ENCODE data around the gene SWT1.
A peak's percentile ranks its signal among the peaks of the same experiment; 100 is the strongest.

The SWT1 gene

DNA sequence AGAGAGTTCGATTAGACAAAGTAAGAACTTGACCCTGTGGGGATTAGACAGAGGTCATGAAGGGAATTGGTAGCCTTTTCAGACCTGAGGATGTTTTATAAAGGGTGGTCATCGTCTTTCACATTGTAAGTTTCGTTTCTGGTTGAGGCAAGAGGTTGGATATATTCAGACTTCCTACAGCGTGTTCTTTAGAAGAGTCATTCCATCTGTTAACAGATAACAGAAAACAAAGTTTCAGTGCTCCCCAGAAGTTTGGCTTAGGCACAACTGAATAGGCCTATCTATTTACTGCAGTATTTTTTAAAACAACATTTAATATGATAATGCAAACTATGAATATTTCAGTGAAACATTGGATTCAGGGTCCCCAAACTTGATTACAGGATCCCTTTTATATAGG is 177.2 kb downstream of the SWT1 start:
- no peaks in the 10 kb centered on the region for H3K36me3 Mint-ChIP-seq
- H3K4me1 Mint-ChIP-seq = peaks cover 22% of the 10 kb centered on the region
- H3K27ac Mint-ChIP-seq = no peak overlapping the region
- no peaks in the 10 kb centered on the region for H3K27me3 Mint-ChIP-seq
- H3K4me3 Mint-ChIP-seq = no peak overlapping the region
- H3K9me3 Mint-ChIP-seq = no peaks in the 10 kb centered on the region

DNA sequence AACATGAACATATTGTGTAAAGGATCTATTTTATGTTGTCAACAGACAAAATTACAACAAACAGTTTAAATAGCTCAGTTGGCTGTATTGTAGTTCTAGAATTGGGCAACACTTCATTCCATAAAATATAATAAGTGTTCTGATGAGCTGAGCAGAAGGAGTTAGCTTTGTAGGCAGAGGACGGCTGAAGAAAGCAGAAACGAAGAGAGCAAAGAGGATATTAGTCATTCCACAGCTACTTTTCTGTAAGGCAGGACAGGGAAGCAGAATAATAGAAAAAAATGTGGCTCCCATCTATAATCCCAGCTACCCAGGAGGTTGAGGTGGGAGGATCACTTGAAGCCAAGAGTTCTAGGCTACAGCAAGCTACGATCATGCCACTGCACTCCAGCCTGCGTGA is 180.3 kb downstream of the SWT1 start:
- no peaks in the 10 kb centered on the region for H3K9me3 Mint-ChIP-seq
- H3K36me3 Mint-ChIP-seq = no peaks in the 10 kb centered on the region
- peak overlapping the region; percentile 35 for H3K27ac Mint-ChIP-seq
- peaks cover 45% of the 10 kb centered on the region for H3K4me1 Mint-ChIP-seq
- no peaks in the 10 kb centered on the region for H3K27me3 Mint-ChIP-seq
- no peak overlapping the region for H3K4me3 Mint-ChIP-seq

DNA sequence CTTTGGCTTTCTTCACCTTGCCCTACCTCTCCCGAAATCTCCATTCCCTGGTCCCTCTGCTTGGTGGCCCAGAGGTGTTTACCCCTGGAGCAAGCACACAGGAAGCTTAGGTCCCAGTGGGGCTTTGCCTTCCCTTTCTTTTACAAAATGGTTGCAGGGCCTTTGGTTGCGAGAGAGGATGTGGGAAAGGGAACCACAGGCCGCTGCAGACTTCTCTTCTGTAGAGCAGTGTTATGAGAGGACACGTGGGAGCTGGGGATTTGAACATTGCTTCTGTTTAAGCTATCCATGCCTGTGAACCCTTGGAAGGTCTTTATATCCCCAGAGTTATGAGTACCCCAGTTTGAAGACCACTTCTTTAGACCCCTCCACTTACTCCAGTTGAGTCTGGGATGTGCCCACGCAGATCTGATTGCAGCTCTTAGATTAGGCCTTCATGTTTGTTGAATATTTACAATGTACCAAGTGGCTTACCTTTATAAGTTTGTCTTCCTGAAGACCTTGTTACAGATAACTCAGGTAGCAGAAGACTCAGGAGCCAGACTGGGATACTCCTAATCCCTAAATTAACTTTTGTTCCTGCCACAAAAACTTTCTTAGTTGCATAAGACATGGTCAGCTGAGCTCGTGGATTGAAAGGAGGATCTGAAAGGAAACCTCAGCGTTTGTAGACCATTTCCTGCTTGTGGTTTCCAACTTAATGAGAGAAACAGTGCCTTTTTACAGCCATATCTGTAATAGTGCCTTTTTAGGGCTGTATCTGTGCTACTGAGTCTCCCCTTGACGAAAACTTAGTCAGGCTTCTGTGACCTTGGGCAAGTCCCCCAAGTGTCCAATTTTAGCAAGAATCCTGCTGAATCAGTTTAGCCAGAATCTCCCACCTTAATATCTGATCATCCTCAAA is 182.0 kb downstream of the SWT1 start:
- Mint-ChIP-seq H3K27me3 (no peaks in the 10 kb centered on the region), H3K4me3 (peak overlapping the region; percentile 39), H3K4me1 (peaks cover 45% of the 10 kb centered on the region), H3K9me3 (no peaks in the 10 kb centered on the region), H3K27ac (peak overlapping the region; percentile 79), H3K36me3 (no peaks in the 10 kb centered on the region)

DNA sequence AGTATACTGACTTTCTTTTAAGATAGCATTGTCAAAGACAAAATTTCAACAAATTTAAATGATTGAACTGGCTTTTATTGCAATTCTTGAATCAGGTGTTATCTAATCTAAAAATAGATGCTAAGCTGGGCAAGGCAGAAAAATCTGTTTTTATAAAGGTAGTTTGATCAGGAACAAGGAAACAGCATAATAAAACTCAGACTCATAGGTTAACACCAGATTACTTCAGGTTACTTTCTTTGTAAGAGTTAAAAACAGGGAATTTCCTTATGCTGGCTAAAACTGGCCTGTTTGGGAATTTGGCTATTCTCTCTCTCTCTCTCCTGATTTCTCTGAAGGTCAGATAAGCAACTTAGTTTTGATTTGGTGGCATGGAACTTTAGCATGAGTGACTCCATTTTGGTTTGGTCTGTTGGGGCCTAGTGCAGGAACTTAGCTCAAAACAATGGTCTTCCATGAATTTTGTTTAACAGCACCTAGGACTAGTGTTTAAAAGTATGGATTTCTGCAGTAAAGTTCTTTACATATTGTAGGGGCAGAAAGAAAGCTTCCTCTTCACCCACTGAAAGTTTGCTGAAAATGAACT is 184.3 kb downstream of the SWT1 start:
- no peaks in the 10 kb centered on the region for H3K9me3 Mint-ChIP-seq
- H3K4me3 Mint-ChIP-seq = no peak overlapping the region
- H3K36me3 Mint-ChIP-seq = no peaks in the 10 kb centered on the region
- no peaks in the 10 kb centered on the region for H3K27me3 Mint-ChIP-seq
- no peak overlapping the region for H3K27ac Mint-ChIP-seq
- H3K4me1 Mint-ChIP-seq = peaks cover 53% of the 10 kb centered on the region

Measured in activated naive CD4-positive, alpha-beta T cell treated with anti-CD3 and anti-CD28 coated beads, Interleukin-2, amount 50 U/mL, for 24 hours (primary cell).